ENCODE measurements around the gene REEP6.
"Not testable (repeated sequence)": the region's sequence is repeated elsewhere in the genome, so short reads cannot be mapped to it uniquely, and the experiment has no call there.

Gene REEP6

GRCh38 chr19:1472231-1473084 lies 18.5 kb upstream of the REEP6 start:
- DNase-seq (ENCODE audit: low spot score), result no peak

- no peak for DNase-seq (ENCODE audit: low spot score)
Observed at GRCh38 chr19:1473085-1473851, 17.7 kb upstream of the REEP6 start.

GRCh38 chr19:1474011-1474764 lies 16.8 kb upstream of the REEP6 start:
- DNase-seq (ENCODE audit: low spot score), result no peak

GRCh38 chr19:1474765-1475351 lies 16.1 kb upstream of the REEP6 start:
- no peak for DNase-seq (ENCODE audit: low spot score)

GRCh38 chr19:1475751-1476437 lies 15.1 kb upstream of the REEP6 start:
- DNase-seq (ENCODE audit: low spot score), result no peak

GRCh38 chr19:1477056-1477455 lies 13.9 kb upstream of the REEP6 start:
- not testable (repeated sequence) for DNase-seq (ENCODE audit: low spot score)

- peak; percentile 94 for DNase-seq (ENCODE audit: low spot score)
Observed at GRCh38 chr19:1478934-1479707, 11.9 kb upstream of the REEP6 start, which contains the start of gene C19orf25. Gene C19orf25, minus strand, starts transcription at chr19:1479215. Its CDS starts 312 bp downstream, at chr19:1478903.

GRCh38 chr19:1481224-1481892 lies 9.6 kb upstream of the REEP6 start:
- no peak for DNase-seq (ENCODE audit: low spot score)

- no peak for DNase-seq (ENCODE audit: low spot score)
Observed at GRCh38 chr19:1481893-1482360, 9.1 kb upstream of the REEP6 start.

GRCh38 chr19:1482361-1483130 lies 8.4 kb upstream of the REEP6 start:
- DNase-seq (ENCODE audit: low spot score), result no peak

GRCh38 chr19:1483131-1483978 lies 7.6 kb upstream of the REEP6 start:
- no peak for DNase-seq (ENCODE audit: low spot score)

- no peak for DNase-seq (ENCODE audit: low spot score)
Observed at GRCh38 chr19:1483979-1484428, 7.0 kb upstream of the REEP6 start.

GRCh38 chr19:1486720-1487575 lies 4.0 kb upstream of the REEP6 start:
- DNase-seq (ENCODE audit: low spot score), result no peak

- DNase-seq (ENCODE audit: low spot score), result no peak
Observed at GRCh38 chr19:1487576-1488281, 3.3 kb upstream of the REEP6 start.

GRCh38 chr19:1488282-1488601 lies 2.7 kb upstream of the REEP6 start:
- DNase-seq (ENCODE audit: low spot score), result no peak

- no peak for DNase-seq (ENCODE audit: low spot score)
Observed at GRCh38 chr19:1489463-1490310, 1.3 kb upstream of the REEP6 start.

Measured in kidney tubule cell (primary cell).